Hindlimb muscle (tissue), 1 donor: ENCODE measurements around the gene CHKA. TPM values are rescaled to one million over a fixed set of nuclear protein-coding genes. Genes with fewer than 3 reads are reported as not detected.
"Not testable (repeated sequence)": the region's sequence is repeated elsewhere in the genome, so short reads cannot be mapped to it uniquely, and the experiment has no call there.

Source experiments
- DNase-seq: peaks from one replicate; pipeline ENCODE4 v3.0.0-alpha.2; 2013
- polyA plus RNA-seq: library from polyadenylated mRNA; unstranded; fragments of 120-200 nt; gene quantifications from one replicate; pipeline ENCODE4 v1.2.1, GENCODE V29; 2013; ENCODE audit not compliant: insufficient read length

CHKA gene
- polyA plus RNA-seq, 1 donor, result 20.4 TPM

DNA sequence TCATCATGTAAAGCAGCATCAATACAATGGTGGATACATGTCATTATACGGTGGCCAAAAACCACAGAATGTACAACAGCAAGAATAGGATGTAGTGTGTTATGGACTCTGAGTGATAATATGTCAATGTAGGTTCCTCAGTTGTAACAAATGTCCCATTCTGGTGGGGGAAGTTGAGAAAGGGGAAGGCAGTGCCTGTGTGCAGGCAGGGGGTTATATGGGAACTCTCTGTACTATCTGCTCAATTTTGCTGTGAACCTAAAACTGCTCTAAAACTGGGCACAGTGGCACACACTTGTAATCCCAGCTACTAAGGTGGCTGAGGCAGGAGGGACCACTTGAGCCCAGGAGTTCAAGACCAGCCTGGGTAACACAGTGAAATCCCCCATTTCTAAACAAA is 5.9 kb downstream of the CHKA start:
- DNase-seq, result no peak

DNA sequence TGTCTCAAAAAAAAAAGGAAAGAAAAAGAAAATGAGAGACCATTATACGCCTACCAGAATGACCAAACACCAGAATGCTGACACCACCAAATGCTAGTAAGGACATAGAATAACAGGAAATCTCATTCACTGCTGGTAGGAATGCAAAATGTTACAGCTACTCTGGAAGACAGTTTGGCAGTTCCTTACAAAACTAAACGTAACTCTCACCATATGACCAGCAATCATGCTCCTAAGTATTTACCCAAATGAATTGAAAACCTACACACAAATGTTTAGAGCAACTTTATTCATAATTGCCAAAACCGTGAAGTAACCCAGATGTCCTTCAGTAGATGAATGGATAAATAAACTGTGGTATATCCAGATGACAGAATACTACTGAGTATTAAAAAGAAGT is 7.2 kb downstream of the CHKA start:
- no peak for DNase-seq

- no peak for DNase-seq
Measured at GRCh38 chr11:68107689-68108088, 13.5 kb downstream of the CHKA start.

GRCh38 chr11:68106165-68106940 is 14.8 kb downstream of the CHKA start:
- no peak for DNase-seq

GRCh38 chr11:68099474-68100405 is 21.4 kb downstream of the CHKA start:
- DNase-seq, result no peak

- DNase-seq, result no peak
Measured at GRCh38 chr11:68099057-68099456, 22.1 kb downstream of the CHKA start.

DNA sequence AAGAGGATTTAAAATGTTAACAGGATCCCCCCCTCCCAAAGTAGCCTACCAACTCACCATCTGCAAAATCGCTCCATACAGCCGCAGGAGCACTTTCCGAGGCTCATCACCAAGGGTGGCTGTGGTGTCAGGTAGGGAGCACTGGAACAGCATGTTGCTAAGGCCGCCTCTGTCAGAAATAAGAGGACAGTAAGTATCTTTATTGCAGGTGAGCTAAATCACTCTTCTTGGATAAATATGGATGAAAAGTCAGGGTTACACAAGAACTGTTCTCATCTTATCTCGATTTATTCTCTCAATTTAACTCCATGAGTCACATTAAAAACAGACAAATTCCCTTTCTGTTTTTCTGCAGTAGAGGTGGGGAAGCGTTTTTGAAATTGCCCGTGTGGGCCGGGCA is 24.2 kb downstream of the CHKA start:
- DNase-seq, result no peak

DNA sequence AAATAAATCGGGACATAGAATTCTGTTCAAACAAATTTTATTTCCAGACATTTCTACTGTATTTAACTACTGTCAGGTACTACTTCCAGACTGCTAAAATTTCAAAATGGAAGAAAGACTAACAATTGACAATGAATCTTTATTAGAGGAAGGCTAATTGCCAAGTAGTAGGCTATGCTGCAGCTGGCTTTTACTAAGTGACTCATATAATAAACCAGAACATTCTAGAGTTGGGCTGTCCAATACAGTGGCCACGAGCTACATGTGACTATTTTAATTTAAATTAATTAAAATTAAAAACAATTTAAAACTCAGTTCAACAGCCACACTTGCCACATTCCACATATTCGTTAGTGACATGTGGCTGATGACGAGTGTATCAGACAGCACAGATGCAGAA is 27.6 kb downstream of the CHKA start:
- DNase-seq, result no peak

- DNase-seq, result not testable (repeated sequence)
Measured at GRCh38 chr11:68092946-68093345, 28.2 kb downstream of the CHKA start.

GRCh38 chr11:68092411-68092810 is 28.8 kb downstream of the CHKA start:
- no peak for DNase-seq

DNA sequence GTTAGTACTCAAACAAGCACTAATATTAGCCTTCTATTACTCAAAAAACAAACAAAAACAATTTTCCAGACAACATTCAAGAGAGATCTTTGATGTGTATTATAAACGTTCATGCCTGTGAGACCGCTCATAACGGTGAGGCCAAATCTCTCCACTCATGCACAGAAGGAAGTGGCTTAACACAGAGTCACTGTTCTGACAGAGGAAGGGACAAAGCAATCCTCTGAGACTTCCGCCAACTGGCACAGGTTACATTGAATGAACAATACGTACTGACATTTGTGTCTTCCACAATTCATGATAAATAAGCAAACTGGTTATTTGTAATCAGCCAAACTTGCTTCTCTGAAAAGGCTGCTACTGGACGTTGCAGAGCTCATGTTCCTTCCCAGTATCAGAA is 30.5 kb downstream of the CHKA start:
- DNase-seq, result no peak

DNA sequence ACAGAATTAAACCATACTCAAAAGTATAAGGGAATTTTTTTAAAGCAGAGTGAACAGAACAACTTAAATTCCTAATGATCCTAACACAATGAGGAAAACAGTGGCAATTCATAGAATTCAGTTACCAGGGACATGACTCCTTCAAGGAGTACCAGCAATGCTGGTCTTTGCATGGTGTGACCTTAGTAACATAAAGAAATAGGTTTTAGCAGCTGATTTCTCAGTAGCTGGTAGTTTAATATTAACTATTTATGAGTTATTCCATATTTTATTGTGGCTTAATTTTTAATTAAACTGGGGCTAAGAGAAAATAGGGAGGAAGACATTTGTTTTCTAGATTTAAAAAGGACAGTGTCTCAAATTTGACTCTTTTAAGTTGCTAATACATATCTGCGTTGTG is 30.9 kb downstream of the CHKA start:
- no peak for DNase-seq

GRCh38 chr11:68089679-68090078 is 31.5 kb downstream of the CHKA start:
- no peak for DNase-seq

GRCh38 chr11:68083517-68083916 is 37.7 kb downstream of the CHKA start:
- DNase-seq, result no peak

DNA sequence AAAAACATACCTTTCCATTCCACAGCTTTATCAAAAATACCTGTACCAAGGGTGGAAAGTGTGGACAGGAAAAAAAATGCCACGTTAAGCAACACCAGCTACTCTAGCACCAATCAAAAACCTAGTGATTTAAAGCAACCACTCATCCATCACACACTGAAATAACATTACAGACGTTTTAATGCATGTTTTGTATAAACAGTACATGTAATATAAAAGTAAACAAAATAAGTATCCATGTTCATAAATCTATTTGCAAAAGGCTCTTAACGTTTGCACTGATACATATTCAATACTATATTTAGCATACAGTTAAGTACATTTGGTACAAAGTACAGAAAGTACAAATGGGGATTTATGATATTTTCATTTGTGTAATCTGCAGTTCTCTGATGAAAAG is 38.7 kb downstream of the CHKA start:
- DNase-seq, result no peak

- DNase-seq, result no peak
Measured at GRCh38 chr11:68081691-68082090, 39.5 kb downstream of the CHKA start.

- DNase-seq, result no peak
Measured at GRCh38 chr11:68080860-68081259, 40.3 kb downstream of the CHKA start.

- no peak for DNase-seq
Measured at GRCh38 chr11:68077617-68078582, 43.3 kb downstream of the CHKA start.

DNA sequence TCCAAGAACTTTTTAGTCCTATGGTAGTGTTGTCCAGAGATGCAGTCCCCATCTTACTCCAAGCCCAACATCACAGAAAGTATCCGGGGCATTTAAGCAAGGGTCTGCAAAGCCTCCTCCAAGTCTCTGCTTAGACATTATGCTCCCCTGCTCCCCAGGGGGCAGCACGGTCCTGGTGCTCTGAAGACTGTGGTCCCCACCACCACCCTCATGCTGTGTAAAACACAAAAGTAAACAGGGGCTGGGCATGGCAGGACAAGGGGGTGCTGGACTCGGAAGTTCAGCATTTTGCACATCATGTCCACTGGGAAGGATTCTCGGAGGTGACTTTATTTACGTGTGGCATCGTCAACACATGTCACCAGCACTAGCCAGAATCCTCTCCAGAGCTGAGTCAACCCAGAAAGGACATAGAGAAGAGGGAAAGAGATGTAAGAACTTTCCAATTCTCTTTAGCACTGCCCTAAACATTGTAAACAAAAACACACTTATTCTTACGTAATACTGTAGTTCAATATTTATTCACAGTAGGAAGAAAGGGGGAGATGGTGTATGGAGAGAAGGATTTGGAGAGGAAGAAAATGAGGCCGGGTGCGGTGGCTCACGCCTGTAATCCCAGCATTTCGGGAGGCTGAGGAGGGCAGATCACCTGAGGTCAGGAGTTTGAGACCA is 44.7 kb downstream of the CHKA start:
- no peak for DNase-seq

- no peak for DNase-seq
Measured at GRCh38 chr11:68074584-68075352, 46.4 kb downstream of the CHKA start.
